GM12878 (cell line): ENCODE results near the gene NPEPPS. TPM values are rescaled to one million over a fixed set of nuclear protein-coding genes. Genes with fewer than 3 reads are reported as not detected.

Source experiments
- BMI1 ChIP-seq: fragments of 450-650 bp; IDR thresholded peaks from 2 replicates; pipeline ENCODE4 v1.6.1; 2016; ENCODE audit warnings: mild to moderate bottlenecking, moderate library complexity, borderline replicate concordance
- BRCA1 ChIP-seq: IDR thresholded peaks from 2 replicates; pipeline ENCODE4 v1.6.1; 2011; ENCODE audit warnings: low read depth, low read length, improper control_type of control experiment
- FOXK2 ChIP-seq: fragments of 450-650 bp; IDR thresholded peaks from 2 replicates; pipeline ENCODE4 v1.6.1; 2017; ENCODE audit warnings: mild to moderate bottlenecking, moderate library complexity
- GABPA ChIP-seq: IDR thresholded peaks from 2 replicates; pipeline ENCODE4 v1.6.1; 2014; ENCODE audit warnings: antibody characterized with exemption, low read depth, mild to moderate bottlenecking, inconsistent platforms
- HCFC1 ChIP-seq: fragments of 150-350 bp; IDR thresholded peaks from 2 replicates; pipeline ENCODE4 v1.6.1; 2014; ENCODE audit warnings: low read length
- HDAC6 ChIP-seq: fragments of 200-600 bp; sonication (generic); IDR thresholded peaks from one replicate; pipeline ENCODE4 v1.8.0; 2017; ENCODE audit warnings: antibody characterized with exemption; ENCODE audit not compliant: unreplicated experiment
- KDM1A ChIP-seq: fragments of 200-600 bp; sonication (generic); IDR thresholded peaks from 2 replicates; pipeline ENCODE4 v1.6.1; 2016; ENCODE audit warnings: borderline replicate concordance
- NFXL1 ChIP-seq: fragments of 450-650 bp; IDR thresholded peaks from 2 replicates; pipeline ENCODE4 v1.6.1; 2017; ENCODE audit warnings: antibody characterized with exemption, mild to moderate bottlenecking, borderline replicate concordance
- PAX5 ChIP-seq: IDR thresholded peaks from 2 replicates; pipeline ENCODE4 v1.6.1; 2011; ENCODE audit warnings: low read depth, low read length, borderline replicate concordance
- PAX8 ChIP-seq: fragments of 450-650 bp; IDR thresholded peaks from 2 replicates; pipeline ENCODE4 v1.6.1; 2017; ENCODE audit warnings: mild to moderate bottlenecking, moderate library complexity
- POU2F2 ChIP-seq: IDR thresholded peaks from 3 replicates; pipeline ENCODE4 v1.6.1; 2011; ENCODE audit warnings: low read depth, mild to moderate bottlenecking, low read length, borderline replicate concordance
- RBBP5 ChIP-seq: fragments of 200-600 bp; sonication (generic); conservative IDR thresholded peaks from 2 replicates; pipeline ENCODE4 v1.6.1; 2016
- RELA ChIP-seq: fragments of 450-650 bp; IDR thresholded peaks from 2 replicates; pipeline ENCODE4 v1.8.0; 2014; ENCODE audit warnings: borderline replicate concordance; ENCODE audit not compliant: partially characterized antibody
- STAT1 ChIP-seq: fragments of 450-650 bp; conservative IDR thresholded peaks from 2 replicates; pipeline ENCODE4 v1.6.1; 2014; ENCODE audit warnings: antibody characterized with exemption, mild to moderate bottlenecking
- SUPT20H ChIP-seq: IDR thresholded peaks from 2 replicates; pipeline ENCODE4 v1.6.1; 2011; ENCODE audit warnings: low read depth, mild to moderate bottlenecking, low read length, moderate library complexity, borderline replicate concordance; ENCODE audit not compliant: control insufficient read depth
- ZNF622 ChIP-seq: fragments of 450-650 bp; IDR thresholded peaks from 2 replicates; pipeline ENCODE4 v1.6.1; 2017; ENCODE audit warnings: mild to moderate bottlenecking, inconsistent platforms
- polyA plus RNA-seq, 11 experiments: library from polyadenylated mRNA; depleted of rRNA in 4 of 11; unstranded in 6 of 11; stranded (reverse) in 5 of 11; fragments of >200 nt; fragmentation: Nextera tagmentation in 4 of 11; fragmentation: Illumina TruSeq in 1 of 11; extraction: Ambion mirVana in 4 of 11; extraction: Trizol in 1 of 11; gene quantifications; 1 replicate in 1 of 11; 2 replicates in 10 of 11; pipeline versions ENCODE4 v1.2.1 to v1.2.3, GENCODE V29; 2011 to 2016; ENCODE audit warnings: inconsistent platforms in 2 of 11, missing spikeins in 2 of 11, low read depth in 1 of 11
- total RNA-seq, 4 experiments: library from RNA; depleted of rRNA in 3 of 4; stranded (reverse); fragments of >200 nt in 3 of 4; fragmentation: Illumina TruSeq in 1 of 4; extraction: Trizol in 1 of 4; gene quantifications; 2 replicates each; pipeline versions ENCODE4 v1.2.1 to v1.2.3, GENCODE V29; 2013 to 2021
- TF ChIP-seq, protein P1 (sequence below): fragments of 450-650 bp; IDR thresholded peaks from 2 replicates; pipeline ENCODE4 v1.6.1; 2017; ENCODE audit warnings: low read depth, mild to moderate bottlenecking, moderate library complexity
- TF ChIP-seq, protein P2 (sequence below): fragments of 450-650 bp; IDR thresholded peaks from 2 replicates; pipeline ENCODE4 v1.6.1; 2017; ENCODE audit warnings: antibody characterized with exemption, mild to moderate bottlenecking, moderate library complexity
- TF ChIP-seq, protein P3 (sequence below): IDR thresholded peaks from 2 replicates; pipeline ENCODE4 v1.6.1; 2012; ENCODE audit warnings: low read length, inconsistent platforms
- TF ChIP-seq, protein P4 (sequence below): IDR thresholded peaks from 2 replicates; pipeline ENCODE4 v1.6.1; 2011; ENCODE audit warnings: borderline replicate concordance, low read depth, mild to moderate bottlenecking, moderate library complexity, low read length; ENCODE audit not compliant: insufficient read depth, poor library complexity, severe bottlenecking
- TF ChIP-seq, protein P5 (sequence below): fragments of 450-650 bp; IDR thresholded peaks from 2 replicates; pipeline ENCODE4 v1.6.1; 2017; ENCODE audit warnings: mild to moderate bottlenecking

Gene NPEPPS
- total and polyA plus RNA-seq, 10 of the 15 experiments (the other 5 are each of a cell fraction or from before 2014, with no cell fraction given) = 25.8 to 214 (median 64.6) TPM

DNA sequence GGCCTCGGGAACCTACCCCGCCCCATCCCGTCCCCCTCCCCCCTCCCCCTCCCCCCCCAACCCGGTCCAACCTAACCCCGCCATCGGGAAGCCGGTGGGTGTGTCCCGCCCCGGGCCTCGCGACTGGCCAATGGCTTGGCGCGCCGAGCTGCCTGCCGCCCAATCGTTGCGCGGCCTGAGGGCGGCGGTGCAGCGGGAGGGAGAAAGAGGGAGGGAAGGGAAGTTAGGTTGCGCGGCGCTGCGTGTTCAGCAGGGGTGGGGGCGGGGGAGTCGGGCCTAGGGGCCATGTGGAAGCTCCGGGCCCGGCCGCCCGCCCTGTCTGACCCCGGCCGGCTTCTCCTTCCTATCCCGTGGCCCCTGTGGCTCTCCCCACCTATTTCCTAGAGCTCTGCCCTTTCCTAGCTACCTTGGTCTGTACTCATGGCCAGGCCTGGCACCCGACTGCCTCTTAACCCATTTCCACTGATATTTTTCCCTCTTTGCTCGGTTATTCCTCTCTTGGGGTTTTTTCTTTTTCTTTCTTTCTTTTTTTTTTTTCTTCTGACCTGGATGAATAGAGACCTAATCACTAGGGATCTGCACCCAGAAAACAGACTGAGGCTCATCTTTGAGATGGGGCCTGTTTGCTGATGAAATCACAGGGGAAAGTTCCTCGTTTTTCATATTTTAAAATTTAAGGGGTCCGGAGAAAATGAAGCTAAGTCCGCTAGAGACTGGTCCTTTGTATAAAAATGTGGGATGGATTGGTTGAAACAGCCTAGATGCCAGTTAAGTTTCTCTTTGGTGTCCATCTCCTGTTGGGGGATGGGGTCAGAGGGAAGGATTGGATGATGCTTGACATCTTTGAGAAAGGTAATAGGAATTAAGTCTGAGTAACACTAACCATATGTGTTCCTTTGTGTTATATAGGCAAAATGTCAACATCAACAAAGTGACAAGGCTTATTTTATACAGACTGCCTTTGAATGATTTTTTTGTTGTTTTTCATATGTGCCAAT is 119.9 kb downstream of the NPEPPS start (continued):
- TF ChIP-seq KDM1A = no peak
- no peak for TF ChIP-seq HDAC6
- no peak for TF ChIP-seq PAX8
- TF ChIP-seq, protein P1, sequence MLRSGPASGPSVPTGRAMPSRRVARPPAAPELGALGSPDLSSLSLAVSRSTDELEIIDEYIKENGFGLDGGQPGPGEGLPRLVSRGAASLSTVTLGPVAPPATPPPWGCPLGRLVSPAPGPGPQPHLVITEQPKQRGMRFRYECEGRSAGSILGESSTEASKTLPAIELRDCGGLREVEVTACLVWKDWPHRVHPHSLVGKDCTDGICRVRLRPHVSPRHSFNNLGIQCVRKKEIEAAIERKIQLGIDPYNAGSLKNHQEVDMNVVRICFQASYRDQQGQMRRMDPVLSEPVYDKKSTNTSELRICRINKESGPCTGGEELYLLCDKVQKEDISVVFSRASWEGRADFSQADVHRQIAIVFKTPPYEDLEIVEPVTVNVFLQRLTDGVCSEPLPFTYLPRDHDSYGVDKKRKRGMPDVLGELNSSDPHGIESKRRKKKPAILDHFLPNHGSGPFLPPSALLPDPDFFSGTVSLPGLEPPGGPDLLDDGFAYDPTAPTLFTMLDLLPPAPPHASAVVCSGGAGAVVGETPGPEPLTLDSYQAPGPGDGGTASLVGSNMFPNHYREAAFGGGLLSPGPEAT = peak; percentile 42; the same call in 1 of the 2 replicates
- TF ChIP-seq, protein P2, sequence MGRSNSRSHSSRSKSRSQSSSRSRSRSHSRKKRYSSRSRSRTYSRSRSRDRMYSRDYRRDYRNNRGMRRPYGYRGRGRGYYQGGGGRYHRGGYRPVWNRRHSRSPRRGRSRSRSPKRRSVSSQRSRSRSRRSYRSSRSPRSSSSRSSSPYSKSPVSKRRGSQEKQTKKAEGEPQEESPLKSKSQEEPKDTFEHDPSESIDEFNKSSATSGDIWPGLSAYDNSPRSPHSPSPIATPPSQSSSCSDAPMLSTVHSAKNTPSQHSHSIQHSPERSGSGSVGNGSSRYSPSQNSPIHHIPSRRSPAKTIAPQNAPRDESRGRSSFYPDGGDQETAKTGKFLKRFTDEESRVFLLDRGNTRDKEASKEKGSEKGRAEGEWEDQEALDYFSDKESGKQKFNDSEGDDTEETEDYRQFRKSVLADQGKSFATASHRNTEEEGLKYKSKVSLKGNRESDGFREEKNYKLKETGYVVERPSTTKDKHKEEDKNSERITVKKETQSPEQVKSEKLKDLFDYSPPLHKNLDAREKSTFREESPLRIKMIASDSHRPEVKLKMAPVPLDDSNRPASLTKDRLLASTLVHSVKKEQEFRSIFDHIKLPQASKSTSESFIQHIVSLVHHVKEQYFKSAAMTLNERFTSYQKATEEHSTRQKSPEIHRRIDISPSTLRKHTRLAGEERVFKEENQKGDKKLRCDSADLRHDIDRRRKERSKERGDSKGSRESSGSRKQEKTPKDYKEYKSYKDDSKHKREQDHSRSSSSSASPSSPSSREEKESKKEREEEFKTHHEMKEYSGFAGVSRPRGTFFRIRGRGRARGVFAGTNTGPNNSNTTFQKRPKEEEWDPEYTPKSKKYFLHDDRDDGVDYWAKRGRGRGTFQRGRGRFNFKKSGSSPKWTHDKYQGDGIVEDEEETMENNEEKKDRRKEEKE = no peak
- no peak for TF ChIP-seq NFXL1
- TF ChIP-seq, protein P3, sequence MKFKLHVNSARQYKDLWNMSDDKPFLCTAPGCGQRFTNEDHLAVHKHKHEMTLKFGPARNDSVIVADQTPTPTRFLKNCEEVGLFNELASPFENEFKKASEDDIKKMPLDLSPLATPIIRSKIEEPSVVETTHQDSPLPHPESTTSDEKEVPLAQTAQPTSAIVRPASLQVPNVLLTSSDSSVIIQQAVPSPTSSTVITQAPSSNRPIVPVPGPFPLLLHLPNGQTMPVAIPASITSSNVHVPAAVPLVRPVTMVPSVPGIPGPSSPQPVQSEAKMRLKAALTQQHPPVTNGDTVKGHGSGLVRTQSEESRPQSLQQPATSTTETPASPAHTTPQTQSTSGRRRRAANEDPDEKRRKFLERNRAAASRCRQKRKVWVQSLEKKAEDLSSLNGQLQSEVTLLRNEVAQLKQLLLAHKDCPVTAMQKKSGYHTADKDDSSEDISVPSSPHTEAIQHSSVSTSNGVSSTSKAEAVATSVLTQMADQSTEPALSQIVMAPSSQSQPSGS = no peak
- no peak for TF ChIP-seq RBBP5
- TF ChIP-seq POU2F2 = no peak
- no peak for TF ChIP-seq STAT1
- TF ChIP-seq, protein P4, sequence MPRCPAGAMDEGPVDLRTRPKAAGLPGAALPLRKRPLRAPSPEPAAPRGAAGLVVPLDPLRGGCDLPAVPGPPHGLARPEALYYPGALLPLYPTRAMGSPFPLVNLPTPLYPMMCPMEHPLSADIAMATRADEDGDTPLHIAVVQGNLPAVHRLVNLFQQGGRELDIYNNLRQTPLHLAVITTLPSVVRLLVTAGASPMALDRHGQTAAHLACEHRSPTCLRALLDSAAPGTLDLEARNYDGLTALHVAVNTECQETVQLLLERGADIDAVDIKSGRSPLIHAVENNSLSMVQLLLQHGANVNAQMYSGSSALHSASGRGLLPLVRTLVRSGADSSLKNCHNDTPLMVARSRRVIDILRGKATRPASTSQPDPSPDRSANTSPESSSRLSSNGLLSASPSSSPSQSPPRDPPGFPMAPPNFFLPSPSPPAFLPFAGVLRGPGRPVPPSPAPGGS = no peak
- no peak for TF ChIP-seq PAX5
- TF ChIP-seq, protein P5, sequence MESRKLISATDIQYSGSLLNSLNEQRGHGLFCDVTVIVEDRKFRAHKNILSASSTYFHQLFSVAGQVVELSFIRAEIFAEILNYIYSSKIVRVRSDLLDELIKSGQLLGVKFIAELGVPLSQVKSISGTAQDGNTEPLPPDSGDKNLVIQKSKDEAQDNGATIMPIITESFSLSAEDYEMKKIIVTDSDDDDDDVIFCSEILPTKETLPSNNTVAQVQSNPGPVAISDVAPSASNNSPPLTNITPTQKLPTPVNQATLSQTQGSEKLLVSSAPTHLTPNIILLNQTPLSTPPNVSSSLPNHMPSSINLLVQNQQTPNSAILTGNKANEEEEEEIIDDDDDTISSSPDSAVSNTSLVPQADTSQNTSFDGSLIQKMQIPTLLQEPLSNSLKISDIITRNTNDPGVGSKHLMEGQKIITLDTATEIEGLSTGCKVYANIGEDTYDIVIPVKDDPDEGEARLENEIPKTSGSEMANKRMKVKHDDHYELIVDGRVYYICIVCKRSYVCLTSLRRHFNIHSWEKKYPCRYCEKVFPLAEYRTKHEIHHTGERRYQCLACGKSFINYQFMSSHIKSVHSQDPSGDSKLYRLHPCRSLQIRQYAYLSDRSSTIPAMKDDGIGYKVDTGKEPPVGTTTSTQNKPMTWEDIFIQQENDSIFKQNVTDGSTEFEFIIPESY = no peak
- no peak for TF ChIP-seq SUPT20H
- no peak for TF ChIP-seq FOXK2
- TF ChIP-seq HCFC1 = 0 out of 2 replicates have a peak, but pooled peaks have one; percentile 18
- TF ChIP-seq BRCA1 = no peak
- TF ChIP-seq GABPA = no peak
- TF ChIP-seq ZNF622 = peak; percentile 76
- no peak for TF ChIP-seq BMI1
- no peak for TF ChIP-seq RELA
